H1 (cell line): Measurements from ENCODE around the gene CAMK2G.

Experiments
- ATF2 ChIP-seq: IDR thresholded peaks from 2 replicates; pipeline ENCODE4 v1.6.1; 2012; ENCODE audit warnings: low read length, inconsistent platforms
- ATF3 ChIP-seq: IDR thresholded peaks from 2 replicates; pipeline ENCODE4 v1.6.1; 2011; ENCODE audit warnings: low read depth, mild to moderate bottlenecking, low read length; ENCODE audit not compliant: insufficient read depth
- CTCF ChIP-seq, 3 experiments: IDR thresholded peaks; 1 replicate in 2 of 3; 2 replicates in 1 of 3; pipeline versions ENCODE4 v1.5.1 to v1.6.1; 2011; ENCODE audit warnings: low read length in 3 of 3, mild to moderate bottlenecking in 3 of 3, inconsistent platforms in 2 of 3, low read depth in 1 of 3, moderate library complexity in 1 of 3; ENCODE audit not compliant: insufficient read depth in 1 of 3; ENCODE audit errors: control extremely low read depth in 1 of 3
- FOSL1 ChIP-seq: IDR thresholded peaks from 2 replicates; pipeline ENCODE4 v1.6.1; 2011; ENCODE audit warnings: mild to moderate bottlenecking, low read depth, low read length, moderate library complexity; ENCODE audit not compliant: insufficient read depth
- JUND ChIP-seq: IDR thresholded peaks from 2 replicates; pipeline ENCODE4 v1.6.1; 2011; ENCODE audit warnings: mild to moderate bottlenecking, improper control_type of control experiment, low read length
- MAX ChIP-seq: IDR thresholded peaks from 2 replicates; pipeline ENCODE4 v1.6.1; 2012; ENCODE audit warnings: inconsistent platforms
- POLR2AphosphoS5 ChIP-seq: IDR thresholded peaks from 2 replicates; pipeline ENCODE4 v1.6.1; 2011; ENCODE audit warnings: low read depth, low read length
- POU5F1 ChIP-seq: IDR thresholded peaks from 2 replicates; pipeline ENCODE4 v1.6.1; 2011; ENCODE audit warnings: low read depth, mild to moderate bottlenecking, low read length, moderate library complexity
- SP2 ChIP-seq: IDR thresholded peaks from 2 replicates; pipeline ENCODE4 v1.6.1; 2012; ENCODE audit warnings: mild to moderate bottlenecking, low read length, inconsistent platforms
- YY1 ChIP-seq: IDR thresholded peaks from 2 replicates; pipeline ENCODE4 v1.6.1; 2011; ENCODE audit warnings: low read depth, mild to moderate bottlenecking, low read length

GRCh38 chr10:73901261-73901660 lies 26.9 kb upstream of the CAMK2G start:
- TF ChIP-seq CTCF (IDR thresholded peaks at IDR 0.05; ENCODE audit: control extremely low read depth in 1 of 3, insufficient read depth in 1 of 3, low read depth in 1 of 3, low read length in 3 of 3): no peak
- no peak for TF ChIP-seq MAX
- no peak for TF ChIP-seq JUND
- TF ChIP-seq POLR2AphosphoS5: no peak
- no peak for TF ChIP-seq POU5F1
- TF ChIP-seq FOSL1: no peak
- TF ChIP-seq ATF3: no peak
- TF ChIP-seq ATF2: no peak
- no peak for TF ChIP-seq SP2
- TF ChIP-seq YY1: no peak
